HepG2 (cell line): ENCODE results near the gene KLK11.

Experiments
- AKAP8 ChIP-seq: sonication (generic); formaldehyde crosslinking; IDR thresholded peaks from 2 replicates; pipeline ENCODE4 v1.5.1; 2020; ENCODE audit warnings: mild to moderate bottlenecking, missing genetic modification reagents
- EP300 ChIP-seq, 3 experiments: sonication (generic) in 1 of 3; formaldehyde crosslinking in 1 of 3; IDR thresholded peaks; 2 replicates each; pipeline versions ENCODE4 v1.5.1 to v1.6.1; 2011 to 2020; ENCODE audit warnings: low read depth in 2 of 3, low read length in 2 of 3, borderline replicate concordance in 1 of 3, improper control_type of control experiment in 1 of 3, mild to moderate bottlenecking in 1 of 3, missing genetic modification reagents in 1 of 3, moderate library complexity in 1 of 3
- GMEB1 ChIP-seq: sonication (generic); formaldehyde crosslinking; IDR thresholded peaks from 2 replicates; pipeline ENCODE4 v1.5.1; 2020; ENCODE audit warnings: missing genetic modification reagents, mild to moderate bottlenecking, borderline replicate concordance
- SNRNP70 ChIP-seq: fragments of 200-400 bp; formaldehyde crosslinking; IDR thresholded peaks from 2 replicates; pipeline ENCODE4 v1.6.1; 2017; ENCODE audit warnings: mild to moderate bottlenecking, low read depth, low read length, moderate library complexity
- TAF1 ChIP-seq: sonication (generic); formaldehyde crosslinking; IDR thresholded peaks from 2 replicates; pipeline ENCODE4 v1.4.0; 2020; ENCODE audit warnings: missing genetic modification reagents
- ZFYVE20 ChIP-seq: sonication (generic); formaldehyde crosslinking; IDR thresholded peaks from 2 replicates; pipeline ENCODE4 v1.8.0; 2023; ENCODE audit warnings: low read depth, mild to moderate bottlenecking, moderate library complexity, missing genetic modification reagents, borderline replicate concordance

- TF ChIP-seq EP300 (IDR thresholded peaks at IDR 0.05; ENCODE audit: low read depth in 2 of 2, low read length in 2 of 2) (no peak), EP300 (CRISPR knock-in tag; IDR thresholded peaks at IDR 0.05; ENCODE audit: borderline replicate concordance) (no peak), TAF1 (no peak), ZFYVE20 (CRISPR knock-in tag) (no peak), SNRNP70 (no peak), AKAP8 (CRISPR knock-in tag) (no peak), GMEB1 (CRISPR knock-in tag) (no peak)
Measured at GRCh38 chr19:51019544-51019925, 6.9 kb downstream of the KLK11 start, which contains the start of gene KLK10.
